Measurements from ENCODE around the gene AFF3.
"Not testable (repeated sequence)": the region's sequence is repeated elsewhere in the genome, so short reads cannot be mapped to it uniquely, and the experiment has no call there.

DNA sequence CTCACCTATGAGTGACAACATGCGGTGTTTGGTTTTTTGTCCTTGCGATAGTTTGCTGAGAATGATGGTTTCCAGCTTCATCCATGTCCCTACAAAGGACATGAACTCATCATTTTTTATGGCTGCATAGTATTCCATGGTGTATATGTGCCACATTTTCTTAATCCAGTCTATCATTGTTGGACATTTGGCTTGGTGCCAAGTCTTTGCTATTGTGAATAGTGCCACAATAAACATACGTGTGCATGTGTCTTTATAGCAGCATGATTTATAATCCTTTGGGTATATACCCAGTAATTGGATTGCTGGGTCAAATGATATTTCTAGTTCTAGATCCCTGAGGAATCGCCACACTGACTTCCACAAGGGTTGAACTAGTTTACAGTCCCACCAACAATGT is 9.4 kb upstream of the AFF3 start:
- TF ChIP-seq, protein P1, sequence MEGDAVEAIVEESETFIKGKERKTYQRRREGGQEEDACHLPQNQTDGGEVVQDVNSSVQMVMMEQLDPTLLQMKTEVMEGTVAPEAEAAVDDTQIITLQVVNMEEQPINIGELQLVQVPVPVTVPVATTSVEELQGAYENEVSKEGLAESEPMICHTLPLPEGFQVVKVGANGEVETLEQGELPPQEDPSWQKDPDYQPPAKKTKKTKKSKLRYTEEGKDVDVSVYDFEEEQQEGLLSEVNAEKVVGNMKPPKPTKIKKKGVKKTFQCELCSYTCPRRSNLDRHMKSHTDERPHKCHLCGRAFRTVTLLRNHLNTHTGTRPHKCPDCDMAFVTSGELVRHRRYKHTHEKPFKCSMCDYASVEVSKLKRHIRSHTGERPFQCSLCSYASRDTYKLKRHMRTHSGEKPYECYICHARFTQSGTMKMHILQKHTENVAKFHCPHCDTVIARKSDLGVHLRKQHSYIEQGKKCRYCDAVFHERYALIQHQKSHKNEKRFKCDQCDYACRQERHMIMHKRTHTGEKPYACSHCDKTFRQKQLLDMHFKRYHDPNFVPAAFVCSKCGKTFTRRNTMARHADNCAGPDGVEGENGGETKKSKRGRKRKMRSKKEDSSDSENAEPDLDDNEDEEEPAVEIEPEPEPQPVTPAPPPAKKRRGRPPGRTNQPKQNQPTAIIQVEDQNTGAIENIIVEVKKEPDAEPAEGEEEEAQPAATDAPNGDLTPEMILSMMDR (IDR thresholded peaks at IDR 0.05; ENCODE audit: low read depth, low read length, poor library complexity, severe bottlenecking) = not testable (repeated sequence)
- TF ChIP-seq EZH2phosphoT487 (IDR thresholded peaks at IDR 0.05; ENCODE audit: borderline replicate concordance, low read length) = not testable (repeated sequence)
